ENCODE data around the gene ALPK3.

ALPK3 gene

GRCh38 chr15:84781495-84781894 lies 35.7 kb upstream of the ALPK3 start:
- no peak for DNase-seq (ENCODE audit: low read depth)
- no peak overlapping the region for H3K4me3 ChIP-seq (ENCODE audit: low read length)
- no peak for TF ChIP-seq CTCF (IDR thresholded peaks at IDR 0.05; ENCODE audit: insufficient read depth, low read depth, low read length, missing control alignments)

GRCh38 chr15:84782346-84782745 lies 34.8 kb upstream of the ALPK3 start:
- no peak for TF ChIP-seq CTCF (IDR thresholded peaks at IDR 0.05; ENCODE audit: insufficient read depth, low read depth, low read length, missing control alignments)
- H3K4me3 ChIP-seq (ENCODE audit: low read length): no peak overlapping the region
- DNase-seq (ENCODE audit: low read depth): no peak

- no peak for DNase-seq (ENCODE audit: low read depth)
- no peak overlapping the region for H3K4me3 ChIP-seq (ENCODE audit: low read length)
- no peak for TF ChIP-seq CTCF (IDR thresholded peaks at IDR 0.05; ENCODE audit: insufficient read depth, low read depth, low read length, missing control alignments)
Observed at GRCh38 chr15:84783493-84784251, 33.5 kb upstream of the ALPK3 start.

GRCh38 chr15:84784262-84784661 lies 32.9 kb upstream of the ALPK3 start:
- no peak for DNase-seq (ENCODE audit: low read depth)
- H3K4me3 ChIP-seq (ENCODE audit: low read length): no peak overlapping the region
- TF ChIP-seq CTCF (IDR thresholded peaks at IDR 0.05; ENCODE audit: insufficient read depth, low read depth, low read length, missing control alignments): no peak

- DNase-seq (ENCODE audit: low read depth): no peak
- no peak for TF ChIP-seq CTCF (IDR thresholded peaks at IDR 0.05; ENCODE audit: insufficient read depth, low read depth, low read length, missing control alignments)
- H3K4me3 ChIP-seq (ENCODE audit: low read length): no peak overlapping the region
Observed at GRCh38 chr15:84785053-84785452, 32.1 kb upstream of the ALPK3 start.

- no peak for DNase-seq (ENCODE audit: low read depth)
- no peak overlapping the region for H3K4me3 ChIP-seq (ENCODE audit: low read length)
- no peak for TF ChIP-seq CTCF (IDR thresholded peaks at IDR 0.05; ENCODE audit: insufficient read depth, low read depth, low read length, missing control alignments)
Observed at GRCh38 chr15:84788500-84788899, 28.7 kb upstream of the ALPK3 start.

GRCh38 chr15:84789762-84790161 lies 27.4 kb upstream of the ALPK3 start:
- no peak overlapping the region for H3K4me3 ChIP-seq (ENCODE audit: low read length)
- no peak for TF ChIP-seq CTCF (IDR thresholded peaks at IDR 0.05; ENCODE audit: insufficient read depth, low read depth, low read length, missing control alignments)
- no peak for DNase-seq (ENCODE audit: low read depth)

All from epithelial cell of esophagus (primary cell).